HG03045 (cell line): ENCODE data around the gene RANGAP1.

Experiments used
- ATAC-seq: cut with Tn5 transposase; IDR thresholded peaks from one replicate; pipeline ENCODE4 v1.9.1; 2021; ENCODE audit warnings: mild to moderate bottlenecking, moderate library complexity; ENCODE audit not compliant: unreplicated experiment

The RANGAP1 gene

GRCh38 chr22:41238570-41239442 lies 47.2 kb downstream of the RANGAP1 start:
- ATAC-seq: no peak

- peak; percentile 60 for ATAC-seq
Measured at GRCh38 chr22:41237707-41238569, 48.0 kb downstream of the RANGAP1 start.

DNA sequence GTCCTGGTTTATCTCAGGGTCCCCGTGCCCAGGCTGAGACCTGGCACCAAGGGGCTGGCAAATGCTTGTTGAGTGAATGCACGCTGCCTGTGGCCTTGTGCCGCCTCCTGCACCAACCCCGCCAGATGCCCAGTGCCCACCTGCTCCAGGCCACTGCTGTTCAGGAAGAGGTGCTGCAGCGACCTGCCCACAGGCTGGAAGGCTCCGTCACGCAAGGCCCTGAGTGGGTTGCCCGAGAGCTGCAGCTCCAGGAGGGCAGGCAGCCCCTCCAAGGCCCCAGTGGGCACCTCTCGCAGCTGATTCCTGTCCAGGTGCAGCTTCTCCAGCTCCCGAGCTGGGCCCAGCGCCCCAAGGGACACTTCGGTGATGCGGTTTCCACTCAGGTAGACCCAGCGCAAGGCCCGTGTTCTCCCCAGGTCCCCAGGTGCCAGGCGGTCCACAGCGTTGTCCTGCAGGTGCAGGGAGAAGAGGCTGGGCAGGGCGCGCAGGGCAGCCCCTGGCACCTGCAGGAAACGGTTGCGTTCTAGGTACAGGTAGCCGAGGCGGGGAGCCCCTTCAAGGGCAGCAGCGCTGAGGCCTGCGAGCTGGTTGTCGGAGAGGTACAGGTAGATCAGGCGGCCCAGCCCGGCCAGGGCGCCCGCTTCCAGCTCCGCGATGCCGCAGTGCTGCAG lies 48.8 kb downstream of the RANGAP1 start:
- no peak for ATAC-seq

- no peak for ATAC-seq
Measured at GRCh38 chr22:41234815-41235695, 50.9 kb downstream of the RANGAP1 start.

GRCh38 chr22:41231369-41231768 lies 54.6 kb downstream of the RANGAP1 start:
- no peak for ATAC-seq

DNA sequence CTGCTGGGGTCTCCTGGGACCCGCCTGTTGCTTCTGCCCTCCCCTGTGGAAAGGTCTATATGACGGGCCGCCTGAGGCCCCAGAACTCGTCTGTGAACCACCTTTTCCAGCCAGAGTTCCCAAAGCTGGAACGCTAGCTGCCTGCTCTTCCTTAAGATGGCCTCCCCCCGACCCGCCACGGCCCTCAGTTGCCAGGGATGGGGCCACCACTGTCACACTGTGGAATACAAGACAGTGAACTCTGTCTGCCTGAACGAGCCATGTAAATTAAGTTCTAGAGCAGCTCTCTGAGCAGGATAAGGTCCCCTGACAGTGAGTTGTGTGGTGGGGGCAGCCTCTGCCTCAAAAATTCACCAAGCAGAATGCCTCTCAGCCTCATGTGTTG lies 55.6 kb downstream of the RANGAP1 start:
- ATAC-seq: no peak

- no peak for ATAC-seq
Measured at GRCh38 chr22:41229730-41230400, 56.1 kb downstream of the RANGAP1 start.

- ATAC-seq: no peak
Measured at GRCh38 chr22:41229215-41229614, 56.8 kb downstream of the RANGAP1 start.

GRCh38 chr22:41226723-41227655 lies 59.0 kb downstream of the RANGAP1 start:
- ATAC-seq: no peak

GRCh38 chr22:41223535-41223934 lies 62.5 kb downstream of the RANGAP1 start:
- ATAC-seq: no peak

DNA sequence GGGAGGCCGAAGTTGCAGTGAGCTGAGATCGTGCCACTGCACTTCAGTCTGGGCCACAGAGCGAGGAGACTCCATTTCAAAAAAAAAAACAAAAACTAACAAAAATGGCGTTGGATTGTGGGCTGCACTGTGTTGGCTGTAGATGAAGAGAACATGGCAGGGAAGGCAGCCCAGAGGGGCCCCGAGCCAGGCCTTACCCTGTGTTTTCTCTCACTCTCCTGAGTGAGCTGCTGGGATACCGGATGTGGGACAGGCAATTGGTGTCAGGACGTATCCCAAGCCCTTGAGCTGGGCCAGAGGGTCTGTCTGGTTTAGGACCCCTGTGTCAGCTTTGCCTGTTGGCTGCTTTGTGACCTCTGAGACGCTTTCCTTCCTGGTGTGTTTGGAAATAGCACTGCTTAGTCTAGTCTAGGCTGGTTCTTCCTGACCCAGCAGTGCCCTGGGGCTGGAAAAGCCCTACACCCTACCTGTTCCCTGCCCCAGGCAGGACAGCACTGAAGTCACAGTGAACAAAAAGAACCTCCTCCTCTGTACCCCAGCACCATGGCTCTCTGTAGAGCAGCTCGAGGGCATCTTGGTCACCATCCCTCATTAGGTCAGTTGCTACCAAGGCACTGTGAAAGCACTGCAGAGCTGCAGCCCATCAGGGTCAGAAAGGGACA lies 63.0 kb downstream of the RANGAP1 start:
- ATAC-seq: no peak

DNA sequence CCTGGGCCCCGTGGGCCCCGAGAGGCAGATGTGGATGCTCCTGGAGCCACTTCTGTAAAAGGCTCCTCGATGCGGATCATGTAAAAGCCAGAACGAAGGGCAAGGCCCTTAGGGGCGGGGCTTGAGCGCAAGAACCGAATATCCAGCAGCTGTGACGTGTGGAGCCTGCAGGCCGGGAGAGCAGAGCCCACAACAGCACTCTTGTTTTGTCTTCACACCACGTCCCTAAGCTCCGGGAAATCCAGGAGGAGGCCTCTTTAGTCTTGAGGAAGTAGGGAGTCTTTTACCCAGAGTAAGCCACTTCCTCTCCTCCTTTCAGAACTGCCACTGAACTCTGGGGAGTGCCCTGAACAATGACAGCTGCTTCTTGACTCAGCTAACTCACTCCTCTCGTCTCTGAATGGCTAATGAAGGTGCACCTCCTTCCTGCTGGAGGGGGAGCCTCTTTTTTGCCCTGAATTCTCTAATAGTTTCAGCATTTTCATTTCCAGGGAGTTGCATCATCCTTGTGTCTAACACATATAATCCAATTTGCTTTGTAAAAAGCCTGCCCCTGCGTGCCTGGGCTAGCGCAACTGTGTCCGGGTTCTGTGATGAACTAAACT lies 68.3 kb downstream of the RANGAP1 start:
- ATAC-seq: no peak

GRCh38 chr22:41216984-41217383 lies 69.0 kb downstream of the RANGAP1 start:
- ATAC-seq: no peak

DNA sequence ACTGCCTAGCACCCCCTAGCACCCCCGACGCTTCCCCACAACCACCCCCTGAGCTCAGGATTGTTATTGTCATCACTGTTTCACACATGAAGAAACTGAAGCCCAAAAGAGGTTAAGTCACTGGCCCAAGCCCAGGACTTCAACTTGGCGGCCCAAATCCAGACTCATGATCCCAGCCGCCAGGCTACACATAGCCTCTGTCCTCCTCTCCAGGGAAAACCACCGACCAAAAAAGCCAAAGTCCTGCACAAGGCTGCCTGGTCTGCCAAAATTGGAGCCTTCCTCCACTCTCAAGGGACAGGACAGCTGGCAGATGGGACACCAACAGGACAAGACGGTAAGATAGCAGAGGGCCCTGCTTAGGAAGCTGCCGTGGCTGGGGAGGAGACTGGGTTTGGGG lies 70.1 kb downstream of the RANGAP1 start:
- ATAC-seq: no peak

GRCh38 chr22:41215409-41215808 lies 70.6 kb downstream of the RANGAP1 start:
- no peak for ATAC-seq

GRCh38 chr22:41206719-41207118 lies 79.3 kb downstream of the RANGAP1 start:
- ATAC-seq: no peak

GRCh38 chr22:41204992-41205900 lies 80.7 kb downstream of the RANGAP1 start, which contains the start of gene L3MBTL2:
L3MBTL2 (plus strand) TSS chr22:41205312; CDS start chr22:41205363, 51 bp downstream.
- peak; percentile 96 for ATAC-seq
